ENCODE results near the gene FOXJ1.

The FOXJ1 gene

GRCh38 chr17:76123749-76124581, 17.1 kb downstream of the FOXJ1 start:
- DNase-seq (ENCODE audit: low read depth in 2 of 2): no peak

- DNase-seq (ENCODE audit: low read depth in 2 of 2): no peak
These were observed 17.9 kb downstream of the FOXJ1 start for GRCh38 chr17:76123191-76123499.

GRCh38 chr17:76122431-76123190, 18.4 kb downstream of the FOXJ1 start:
- no peak for DNase-seq (ENCODE audit: low read depth in 2 of 2)

GRCh38 chr17:76121932-76122430, 19.1 kb downstream of the FOXJ1 start:
- no peak for DNase-seq (ENCODE audit: low read depth in 2 of 2)

GRCh38 chr17:76120658-76121008, 20.4 kb downstream of the FOXJ1 start:
- no peak for DNase-seq (ENCODE audit: low read depth in 2 of 2)

GRCh38 chr17:76119409-76120371, 21.4 kb downstream of the FOXJ1 start:
- DNase-seq (ENCODE audit: low read depth in 2 of 2): no peak

- DNase-seq (ENCODE audit: low read depth in 2 of 2): no peak
These were observed 25.8 kb downstream of the FOXJ1 start for GRCh38 chr17:76115138-76115754.

- DNase-seq (ENCODE audit: low read depth in 2 of 2): no peak
These were observed 29.1 kb downstream of the FOXJ1 start for GRCh38 chr17:76111956-76112355.

- no peak for DNase-seq (ENCODE audit: low read depth in 2 of 2)
These were observed 33.5 kb downstream of the FOXJ1 start for GRCh38 chr17:76107509-76107908.

- DNase-seq (ENCODE audit: low read depth in 2 of 2): no peak
These were observed 34.3 kb downstream of the FOXJ1 start for GRCh38 chr17:76106703-76107102.

GRCh38 chr17:76104896-76105231, 36.2 kb downstream of the FOXJ1 start:
- no peak for DNase-seq (ENCODE audit: low read depth in 2 of 2)

GRCh38 chr17:76104140-76104895, 36.7 kb downstream of the FOXJ1 start:
- DNase-seq (ENCODE audit: low read depth in 2 of 2): no peak

GRCh38 chr17:76103274-76104139, 37.5 kb downstream of the FOXJ1 start, which contains the start of gene EXOC7:
Gene EXOC7, minus strand, starts transcription at chr17:76103787. Its CDS starts 95 bp downstream, at chr17:76103692.
- peak; percentile 88 to 91 for DNase-seq (ENCODE audit: low read depth in 2 of 2)

GRCh38 chr17:76102944-76103273, 38.1 kb downstream of the FOXJ1 start:
- DNase-seq (ENCODE audit: low read depth in 2 of 2): no peak

GRCh38 chr17:76097716-76098295, 43.2 kb downstream of the FOXJ1 start:
- no peak for DNase-seq (ENCODE audit: low read depth in 2 of 2)

- DNase-seq (ENCODE audit: low read depth in 2 of 2): no peak
These were observed 45.1 kb downstream of the FOXJ1 start for GRCh38 chr17:76095943-76096342.

GRCh38 chr17:76094046-76094445, 47.0 kb downstream of the FOXJ1 start:
- DNase-seq (ENCODE audit: low read depth in 2 of 2): no peak

GRCh38 chr17:76092526-76093413, 48.3 kb downstream of the FOXJ1 start:
- DNase-seq (ENCODE audit: low read depth in 2 of 2): no peak

All from stimulated activated CD4-positive, alpha-beta T cell treated with anti-CD3 and anti-CD28 coated beads, Interleukin-12 subunit alpha, Interleukin-12 subunit beta, amount 100 ng/mL, for 24 hours (primary cell).